GM23338 (cell line): ENCODE measurements around the gene GFOD1. TPM values are rescaled to one million over a fixed set of nuclear protein-coding genes. Genes with fewer than 3 reads are reported as not detected.

Source experiments
- ATAC-seq: fragments of 200-7000 bp; cut with Tn5 transposase; 3 replicates; pipeline ENCODE4 v1.9.1; 2020
- DNase-seq: peaks from one replicate; pipeline ENCODE4 v3.0.0-alpha.2; 2015; ENCODE audit warnings: low spot score
- H2AFZ ChIP-seq: fragments of 200-600 bp; sonication (generic); 2 replicates; pipeline ENCODE4 v1.8.0; 2016; ENCODE audit warnings: antibody characterized with exemption, mild to moderate bottlenecking, moderate library complexity
- H3F3A ChIP-seq: fragments of 200-600 bp; sonication (generic); replicated peaks from 2 replicates; pipeline ENCODE4 v1.8.0; 2017; ENCODE audit warnings: antibody characterized with exemption, mixed run types, low read depth
- H3K27ac ChIP-seq: fragments of 200-600 bp; sonication (generic); 2 replicates; pipeline ENCODE4 v1.6.1; 2016; ENCODE audit warnings: low read depth
- H3K27me3 ChIP-seq: fragments of 200-600 bp; sonication (generic); 2 replicates; pipeline ENCODE4 v1.8.0; 2016; ENCODE audit warnings: mild to moderate bottlenecking, mixed run types, moderate library complexity; ENCODE audit not compliant: insufficient read depth
- H3K36me3 ChIP-seq: fragments of 200-600 bp; sonication (generic); 2 replicates; pipeline ENCODE4 v1.8.0; 2016; ENCODE audit warnings: mild to moderate bottlenecking; ENCODE audit not compliant: insufficient read depth
- H3K4me1 ChIP-seq: fragments of 200-600 bp; sonication (generic); 2 replicates; pipeline ENCODE4 v1.8.0; 2016; ENCODE audit warnings: mild to moderate bottlenecking, moderate library complexity; ENCODE audit not compliant: insufficient read depth
- H3K4me2 ChIP-seq: fragments of 200-600 bp; sonication (generic); 2 replicates; pipeline ENCODE4 v1.7.1; 2017; ENCODE audit warnings: mixed run types
- H3K4me3 ChIP-seq: fragments of 200-600 bp; sonication (generic); 2 replicates; pipeline ENCODE4 v1.6.1; 2016; ENCODE audit warnings: mixed run types
- H3K79me2 ChIP-seq: fragments of 200-600 bp; sonication (generic); replicated peaks from 2 replicates; pipeline ENCODE4 v1.8.0; 2017; ENCODE audit warnings: mild to moderate bottlenecking; ENCODE audit not compliant: insufficient read depth
- H3K9me2 ChIP-seq: fragments of 200-600 bp; sonication (generic); 2 replicates; pipeline ENCODE4 v1.8.0; 2017; ENCODE audit not compliant: insufficient read depth
- H4K20me1 ChIP-seq: fragments of 200-600 bp; sonication (generic); replicated peaks from 2 replicates; pipeline ENCODE4 v1.8.0; 2017; ENCODE audit warnings: mild to moderate bottlenecking; ENCODE audit not compliant: insufficient read depth
- H3K27ac Mint-ChIP-seq: 2 replicates; pipeline ENCODE4 v1.8.0; 2020; ENCODE audit warnings: inconsistent platforms, mild to moderate bottlenecking, moderate library complexity, mixed read lengths
- H3K27me3 Mint-ChIP-seq: 3 replicates; pipeline ENCODE4 v1.8.0; 2022; ENCODE audit warnings: low read depth, mild to moderate bottlenecking, moderate library complexity, mixed read lengths, inconsistent platforms; ENCODE audit not compliant: insufficient read depth, poor library complexity
- H3K36me3 Mint-ChIP-seq: 3 replicates; pipeline ENCODE4 v1.8.0; 2021; ENCODE audit warnings: low read depth, mild to moderate bottlenecking, inconsistent platforms, moderate library complexity, mixed read lengths
- H3K4me1 Mint-ChIP-seq: 3 replicates; pipeline ENCODE4 v1.8.0; 2020; ENCODE audit warnings: mild to moderate bottlenecking, inconsistent platforms, mixed read lengths
- H3K4me3 Mint-ChIP-seq: 3 replicates; pipeline ENCODE4 v1.8.0; 2021; ENCODE audit warnings: moderate library complexity, mild to moderate bottlenecking, inconsistent platforms, mixed read lengths
- H3K9me3 Mint-ChIP-seq: 3 replicates; pipeline ENCODE4 v1.8.0; 2020; ENCODE audit warnings: moderate library complexity, mild to moderate bottlenecking, inconsistent platforms, mixed read lengths
- CREB1 ChIP-seq: fragments of 250-450 bp; sonication (Bioruptor Pico); IDR thresholded peaks from 2 replicates; pipeline ENCODE4 v1.5.0; 2020; ENCODE audit warnings: low read depth, mild to moderate bottlenecking, moderate library complexity
- CTCF ChIP-seq, 2 experiments: fragments of 200-600 bp in 1 of 2; sonication (generic) in 1 of 2; conservative IDR thresholded peaks; 2 replicates each; pipeline versions ENCODE4 v1.5.1 to v1.6.1; 2016 to 2017; ENCODE audit warnings: antibody characterized with exemption in 2 of 2, low read depth in 2 of 2, mild to moderate bottlenecking in 2 of 2, moderate library complexity in 1 of 2
- ETS1 ChIP-seq: IDR thresholded peaks from 2 replicates; pipeline ENCODE4 v1.6.1; 2016; ENCODE audit warnings: antibody characterized with exemption
- EZH2phosphoT487 ChIP-seq: fragments of 200-600 bp; sonication (generic); IDR thresholded peaks from one replicate; pipeline ENCODE4 v1.8.1; 2018; ENCODE audit warnings: antibody characterized with exemption; ENCODE audit not compliant: unreplicated experiment
- JUNB ChIP-seq: IDR thresholded peaks from one replicate; pipeline ENCODE4 v1.6.1; 2016; ENCODE audit warnings: antibody characterized with exemption; ENCODE audit not compliant: unreplicated experiment
- NANOG ChIP-seq: IDR thresholded peaks from 2 replicates; pipeline ENCODE4 v1.6.1; 2016; ENCODE audit warnings: antibody characterized with exemption, borderline replicate concordance
- POLR2AphosphoS5 ChIP-seq: IDR thresholded peaks from 2 replicates; pipeline ENCODE4 v1.6.1; 2016; ENCODE audit warnings: antibody characterized with exemption, low read depth
- ZNF114 ChIP-seq: fragments of 250-450 bp; sonication (Bioruptor Pico); IDR thresholded peaks from 2 replicates; pipeline ENCODE4 v1.5.0; 2020; ENCODE audit warnings: mild to moderate bottlenecking, moderate library complexity
- ZNF331 ChIP-seq: fragments of 250-450 bp; sonication (Bioruptor Pico); IDR thresholded peaks from 2 replicates; pipeline ENCODE4 v1.5.0; 2020; ENCODE audit warnings: low read depth, mild to moderate bottlenecking, moderate library complexity
- ZNF462 ChIP-seq: fragments of 250-450 bp; sonication (Bioruptor Pico); IDR thresholded peaks from 2 replicates; pipeline ENCODE4 v1.5.0; 2020; ENCODE audit warnings: mild to moderate bottlenecking, moderate library complexity
- polyA plus RNA-seq: library from polyadenylated mRNA; unstranded; fragments of >200 nt; fragmentation: Nextera tagmentation; extraction: Ambion mirVana; gene quantifications from 2 replicates; pipeline ENCODE4 v1.2.1, GENCODE V29; 2016
- total RNA-seq: library from RNA; depleted of rRNA; stranded (reverse); fragments of >200 nt; shearing (Covaris generic); gene quantifications from 2 replicates; pipeline ENCODE4 v1.2.3, GENCODE V29; 2014

Gene GFOD1
- total and polyA plus RNA-seq, 2 experiments from 2014 or later: 4.9 to 12.8 TPM

- H3K27ac Mint-ChIP-seq: no peak overlapping the region
- TF ChIP-seq CREB1: no peak
- TF ChIP-seq ZNF331 (CRISPR knock-in tag): no peak
- TF ChIP-seq ZNF114: no peak
- TF ChIP-seq JUNB: no peak
- TF ChIP-seq ETS1: no peak
- no peak for TF ChIP-seq EZH2phosphoT487
- no peak for TF ChIP-seq CTCF (conservative IDR thresholded peaks at IDR 0.05; ENCODE audit: low read depth in 2 of 2)
- TF ChIP-seq ZNF462 (CRISPR knock-in tag): no peak
- no peak for TF ChIP-seq POLR2AphosphoS5
- no peak for TF ChIP-seq NANOG
- H3K36me3 Mint-ChIP-seq: no peaks in the 10 kb centered on the region
- H3K4me1 ChIP-seq: peaks cover 11% of the 10 kb centered on the region
- no peaks in the 10 kb centered on the region for H3K79me2 ChIP-seq
- no peaks in the 10 kb centered on the region; the same call in 1 of the 2 replicates for H4K20me1 ChIP-seq
- no peak overlapping the region for H3K27ac ChIP-seq
- H3K4me2 ChIP-seq: no peak overlapping the region
- ATAC-seq (no peak), DNase-seq (no peak)
- H3F3A ChIP-seq: peaks cover 4% of the 10 kb centered on the region; the same call in 1 of the 2 replicates
- H3K4me3 ChIP-seq: no peak overlapping the region
- H3K36me3 ChIP-seq: no peaks in the 10 kb centered on the region
- 0 out of 2 replicates have a peak, but pooled peaks cover 6% of the 10 kb centered on the region for H3K9me2 ChIP-seq
- H2AFZ ChIP-seq: no peak overlapping the region
- H3K27me3 ChIP-seq: no peaks in the 10 kb centered on the region
- H3K4me3 Mint-ChIP-seq: no peak overlapping the region
- no peaks in the 10 kb centered on the region for H3K9me3 Mint-ChIP-seq
- peaks cover 28% of the 10 kb centered on the region for H3K4me1 Mint-ChIP-seq
- H3K27me3 Mint-ChIP-seq: peaks cover 1% of the 10 kb centered on the region
Observed at GRCh38 chr6:13407368-13407708, 80.1 kb downstream of the GFOD1 start.
